ENCODE measurements around the gene PLIN3. TPM values are rescaled to one million over a fixed set of nuclear protein-coding genes. Genes with fewer than 3 reads are reported as not detected.
A peak's percentile ranks its signal among the peaks of the same experiment; 100 is the strongest.
"Not testable (repeated sequence)": the region's sequence is repeated elsewhere in the genome, so short reads cannot be mapped to it uniquely, and the experiment has no call there.

PLIN3 gene
- polyA plus RNA-seq, 4 donors, result 42.9 to 56.5 (median 45.0) TPM

GRCh38 chr19:4851551-4852290 is 15.7 kb downstream of the PLIN3 start:
- DNase-seq (ENCODE audit: low read depth in 4 of 4, low spot score in 3 of 4), result peak; percentile 65 to 72 (median 72)

- DNase-seq (ENCODE audit: low read depth in 4 of 4, low spot score in 3 of 4), result no peak
These were observed 18.4 kb downstream of the PLIN3 start for GRCh38 chr19:4849019-4849418.

- DNase-seq (ENCODE audit: low read depth in 4 of 4, low spot score in 3 of 4), result no peak
These were observed 20.1 kb downstream of the PLIN3 start for GRCh38 chr19:4847190-4847973.

GRCh38 chr19:4845975-4846374 is 21.5 kb downstream of the PLIN3 start:
- DNase-seq (ENCODE audit: low read depth in 4 of 4, low spot score in 3 of 4), result not testable (repeated sequence)

- peak in 2 of 4 donors; percentile 56 to 58 for DNase-seq (ENCODE audit: low read depth in 4 of 4, low spot score in 3 of 4)
These were observed 22.9 kb downstream of the PLIN3 start for GRCh38 chr19:4844348-4845179.

GRCh38 chr19:4843647-4843965 is 23.9 kb downstream of the PLIN3 start:
- no peak for DNase-seq (ENCODE audit: low read depth in 4 of 4, low spot score in 3 of 4)

GRCh38 chr19:4839192-4839591 is 28.3 kb downstream of the PLIN3 start:
- DNase-seq (ENCODE audit: low read depth in 4 of 4, low spot score in 3 of 4), result no peak

GRCh38 chr19:4832776-4833175 is 34.7 kb downstream of the PLIN3 start:
- no peak for DNase-seq (ENCODE audit: low read depth in 4 of 4, low spot score in 3 of 4)

GRCh38 chr19:4831979-4832340 is 35.5 kb downstream of the PLIN3 start:
- DNase-seq (ENCODE audit: low read depth in 4 of 4, low spot score in 3 of 4), result not testable (repeated sequence)

- no peak for DNase-seq (ENCODE audit: low read depth in 4 of 4, low spot score in 3 of 4)
These were observed 36.0 kb downstream of the PLIN3 start, which contains the start of gene TICAM1 for GRCh38 chr19:4831304-4831978. Gene TICAM1 (minus strand): TSS chr19:4831712. CDS start chr19:4818377, 13,335 bp downstream.

- no peak for DNase-seq (ENCODE audit: low read depth in 4 of 4, low spot score in 3 of 4)
These were observed 36.6 kb downstream of the PLIN3 start for GRCh38 chr19:4830768-4831265.

- no peak for DNase-seq (ENCODE audit: low read depth in 4 of 4, low spot score in 3 of 4)
These were observed 37.1 kb downstream of the PLIN3 start for GRCh38 chr19:4830332-4830731.

- DNase-seq (ENCODE audit: low read depth in 4 of 4, low spot score in 3 of 4), result no peak
These were observed 38.3 kb downstream of the PLIN3 start for GRCh38 chr19:4829001-4829712.

GRCh38 chr19:4823577-4823976 is 43.9 kb downstream of the PLIN3 start:
- no peak for DNase-seq (ENCODE audit: low read depth in 4 of 4, low spot score in 3 of 4)

- DNase-seq (ENCODE audit: low read depth in 4 of 4, low spot score in 3 of 4), result not testable (repeated sequence)
These were observed 45.1 kb downstream of the PLIN3 start for GRCh38 chr19:4822354-4822753.

- no peak for DNase-seq (ENCODE audit: low read depth in 4 of 4, low spot score in 3 of 4)
These were observed 46.2 kb downstream of the PLIN3 start for GRCh38 chr19:4821265-4821664.

GRCh38 chr19:4817467-4818277 is 49.8 kb downstream of the PLIN3 start:
- DNase-seq (ENCODE audit: low read depth in 4 of 4, low spot score in 3 of 4), result no peak

- no peak for DNase-seq (ENCODE audit: low read depth in 4 of 4, low spot score in 3 of 4)
These were observed 50.6 kb downstream of the PLIN3 start for GRCh38 chr19:4816950-4817278.
